ENCODE data around the gene HPCAL1. TPM values are rescaled to one million over a fixed set of nuclear protein-coding genes. Genes with fewer than 3 reads are reported as not detected.

HPCAL1 gene
- total and polyA plus RNA-seq, 7 experiments from 2014 or later, result 44.9 to 137 (median 89.2) TPM

DNA sequence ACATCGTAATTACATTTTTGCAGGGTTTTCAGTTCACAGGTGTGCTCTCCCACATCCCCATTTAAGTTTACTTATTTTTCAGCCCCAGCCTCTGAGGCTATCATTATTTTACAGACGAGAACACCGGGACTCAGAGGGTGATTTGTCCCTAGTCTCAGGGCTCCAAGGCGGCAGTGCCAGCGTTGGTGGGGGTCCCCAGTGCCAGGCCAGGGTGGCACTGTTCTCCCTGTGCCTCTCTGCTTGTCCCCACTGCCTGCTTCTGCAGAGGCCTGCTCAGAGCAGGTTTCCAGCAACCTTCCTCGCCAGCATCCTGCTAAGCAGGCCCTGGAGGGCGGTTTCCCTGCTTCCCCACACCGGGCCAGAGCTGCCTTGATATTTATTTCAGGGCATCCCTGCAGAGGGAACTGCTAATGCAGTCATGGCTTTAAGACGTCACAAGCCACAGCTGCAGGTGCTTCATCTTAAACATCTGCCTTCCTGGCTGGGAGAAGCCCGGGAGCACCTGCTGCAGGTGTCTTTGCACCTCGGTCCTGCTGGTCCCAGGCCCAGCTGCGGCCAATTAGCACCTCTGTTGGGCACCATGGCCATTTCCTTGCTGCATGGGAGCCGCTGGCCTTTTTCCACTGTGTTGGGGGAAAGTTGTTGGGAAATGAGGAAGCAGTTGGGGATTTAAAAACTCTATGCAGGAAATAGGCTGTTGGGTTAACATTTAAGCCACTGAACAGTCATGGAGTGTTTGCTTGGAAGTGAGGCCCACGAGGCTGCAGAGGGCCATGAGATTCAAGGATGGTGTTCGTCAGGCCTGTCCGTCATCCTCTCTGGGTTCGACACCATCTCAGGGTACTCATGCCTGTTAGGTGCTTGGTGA, 22.8 kb downstream of the HPCAL1 start:
- Mint-ChIP-seq H3K36me3 (peaks cover 4 to 25% (median 21%) of the 10 kb centered on the region in 5 donors), H3K27ac (peak overlapping the region in 8 of 9 donors; percentile 93 to 99 (median 98)), H3K4me1 (peaks cover 51 to 97% (median 88%) of the 10 kb centered on the region in 7 donors), H3K4me3 (peak overlapping the region in 9 of 10 donors; percentile 5 to 86 (median 51)), H3K27me3 (no peaks in the 10 kb centered on the region), H3K9me3 (peaks cover 0 to 3% (median 0%) of the 10 kb centered on the region in 11 donors)
- DNase-seq (no peak), ATAC-seq (no peak)
- H3K36me3 ChIP-seq (ENCODE audit: control insufficient read depth in 2 of 3, insufficient read depth in 3 of 3, low read length in 3 of 3), result no peaks in the 10 kb centered on the region
- H3K9me3 ChIP-seq (ENCODE audit: control insufficient read depth in 2 of 3, low read length in 3 of 3), result no peaks in the 10 kb centered on the region
- intact Hi-C loops (cut with micrococcal nuclease), result no loop called here
- no peak overlapping the region for H3K4me3 ChIP-seq (ENCODE audit: low read length)
- H3K27ac ChIP-seq (ENCODE audit: low read depth, low read length), result no peak overlapping the region
- H3K27me3 ChIP-seq (ENCODE audit: control insufficient read depth in 2 of 2, insufficient read depth in 2 of 2, low read length in 2 of 2), result no peaks in the 10 kb centered on the region
- CTCF ChIA-PET, result interaction anchor here (1.0 kb wide), 1 partner anchor 191 kb away, joined by 3 read pairs; no protein-coding TSS in a partner anchor
- POLR2A ChIA-PET, result interaction anchor here (3.0 kb wide), 1 partner anchor 17 kb away, joined by 18 read pairs; no protein-coding TSS in a partner anchor
- H3K4me1 ChIP-seq (ENCODE audit: control insufficient read depth in 2 of 2, insufficient read depth in 2 of 2, low read length in 2 of 2), result peaks cover 15 to 50% of the 10 kb centered on the region in 2 donors

DNA sequence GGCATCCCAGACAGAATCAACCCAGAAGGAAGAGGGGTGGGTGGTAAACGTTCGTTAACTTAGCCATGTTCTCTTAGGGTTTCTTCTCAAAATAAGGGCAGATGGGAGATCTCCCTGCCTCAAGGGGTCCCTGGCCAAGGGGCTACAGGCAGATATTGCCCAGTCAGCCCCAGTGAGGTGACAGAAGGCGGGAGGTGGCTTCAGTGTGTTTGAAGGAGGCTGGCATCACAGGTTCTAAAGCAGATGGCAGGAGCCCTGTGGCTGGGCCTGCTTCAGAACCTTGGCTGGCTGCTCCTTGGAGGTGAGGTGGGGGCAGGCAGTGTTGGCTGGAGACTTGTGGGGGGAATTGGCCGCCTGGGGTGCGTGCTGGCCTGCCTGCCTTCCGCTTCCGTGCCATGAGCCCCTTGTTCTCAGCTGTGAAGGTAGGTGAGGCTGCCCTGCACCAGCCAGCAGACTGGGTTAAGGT, 23.5 kb downstream of the HPCAL1 start:
- POLR2A ChIA-PET, result interaction anchor here (3.0 to 6.3 kb wide), 2 partner anchors 18 to 23 kb away, joined by 18 to 150 read pairs; partner anchors contain the start of gene HPCAL1
- Mint-ChIP-seq H3K9me3 (peaks cover 0 to 1% (median 0%) of the 10 kb centered on the region in 11 donors), H3K4me1 (peaks cover 55 to 97% (median 88%) of the 10 kb centered on the region in 7 donors), H3K27ac (peak overlapping the region in 8 of 9 donors; percentile 93 to 99 (median 98)), H3K36me3 (peaks cover 0 to 20% (median 19%) of the 10 kb centered on the region in 5 donors), H3K27me3 (no peaks in the 10 kb centered on the region), H3K4me3 (peak overlapping the region in 9 of 10 donors; percentile 5 to 86 (median 51))
- ATAC-seq (no peak), DNase-seq (no peak)
- H3K4me1 ChIP-seq (ENCODE audit: control insufficient read depth in 2 of 2, insufficient read depth in 2 of 2, low read length in 2 of 2), result peaks cover 17 to 54% of the 10 kb centered on the region in 2 donors
- peak overlapping the region; percentile 17 for H3K27ac ChIP-seq (ENCODE audit: low read depth, low read length)
- no peaks in the 10 kb centered on the region for H3K36me3 ChIP-seq (ENCODE audit: control insufficient read depth in 2 of 3, insufficient read depth in 3 of 3, low read length in 3 of 3)
- CTCF ChIA-PET, result interaction anchor here (1.0 to 7.3 kb wide), 3 partner anchors 22 to 191 kb away, joined by 3 to 93 read pairs (median 48); partner anchors contain the start of gene HPCAL1
- H3K27me3 ChIP-seq (ENCODE audit: control insufficient read depth in 2 of 2, insufficient read depth in 2 of 2, low read length in 2 of 2), result no peaks in the 10 kb centered on the region
- no peak overlapping the region for H3K4me3 ChIP-seq (ENCODE audit: low read length)
- intact Hi-C loops (cut with micrococcal nuclease), result no loop called here
- no peaks in the 10 kb centered on the region for H3K9me3 ChIP-seq (ENCODE audit: control insufficient read depth in 2 of 3, low read length in 3 of 3)

DNA sequence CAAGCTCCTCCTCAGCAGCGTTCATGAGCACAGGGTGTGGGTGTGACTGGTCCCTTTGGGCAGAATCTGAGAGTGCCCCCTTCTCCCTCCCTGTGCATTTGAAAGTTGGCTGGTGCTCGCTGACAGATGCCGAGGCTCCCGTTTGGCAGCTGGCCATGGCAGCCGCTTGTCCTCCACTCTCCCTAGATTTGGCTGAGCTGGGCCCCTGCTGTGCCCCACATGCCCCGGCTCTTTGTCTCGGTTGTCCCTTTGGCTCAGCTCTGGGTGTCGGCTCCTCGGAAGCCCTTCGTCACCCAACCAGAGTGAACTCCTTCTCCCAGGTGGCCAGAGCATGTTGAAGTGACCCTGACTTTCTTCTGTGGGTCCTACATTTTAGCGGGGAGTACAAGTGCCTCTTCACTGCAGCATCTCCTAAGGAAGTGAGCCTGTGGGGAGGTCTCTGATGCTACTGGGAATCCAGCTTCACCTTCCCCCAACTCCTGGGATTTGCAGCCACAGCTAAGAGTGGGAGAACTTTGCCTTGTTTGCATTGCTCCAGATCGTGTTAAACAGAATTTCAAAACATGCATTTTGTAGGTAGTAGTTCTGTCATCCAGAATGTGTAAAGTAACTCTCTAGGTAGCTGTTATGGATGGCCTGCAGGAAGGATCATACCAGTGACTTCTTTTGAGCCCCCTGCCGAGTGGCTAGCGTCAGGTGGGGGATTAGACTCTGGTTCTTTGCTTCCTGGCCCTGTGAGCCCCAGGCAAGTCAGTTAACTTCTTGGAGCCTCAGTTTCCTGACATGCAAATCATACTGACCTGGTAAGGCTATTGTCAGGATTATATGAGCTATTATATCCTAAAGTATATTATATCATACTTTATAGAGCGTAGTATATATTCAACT, 24.2 kb downstream of the HPCAL1 start:
- Mint-ChIP-seq H3K4me3 (peak overlapping the region in 6 of 10 donors; percentile 8 to 97 (median 58)), H3K4me1 (peaks cover 62 to 100% (median 90%) of the 10 kb centered on the region in 7 donors), H3K27me3 (no peaks in the 10 kb centered on the region), H3K36me3 (peaks cover 0 to 18% (median 11%) of the 10 kb centered on the region in 5 donors), H3K9me3 (peaks cover 0 to 1% (median 0%) of the 10 kb centered on the region in 11 donors), H3K27ac (peak overlapping the region in 8 of 9 donors; percentile 93 to 99 (median 98))
- Histone ChIP-seq H3K4me1 (ENCODE audit: control insufficient read depth in 2 of 2, insufficient read depth in 2 of 2, low read length in 2 of 2) (peaks cover 24 to 61% of the 10 kb centered on the region in 2 donors), H3K4me3 (ENCODE audit: low read length) (no peak overlapping the region), H3K9me3 (ENCODE audit: control insufficient read depth in 2 of 3, low read length in 3 of 3) (no peaks in the 10 kb centered on the region), H3K36me3 (ENCODE audit: control insufficient read depth in 2 of 3, insufficient read depth in 3 of 3, low read length in 3 of 3) (no peaks in the 10 kb centered on the region), H3K27me3 (ENCODE audit: control insufficient read depth in 2 of 2, insufficient read depth in 2 of 2, low read length in 2 of 2) (no peaks in the 10 kb centered on the region), H3K27ac (ENCODE audit: low read depth, low read length) (peak overlapping the region; percentile 64)
- ChIA-PET CTCF (interaction anchor here (0.6 to 7.3 kb wide), 4 partner anchors 13 to 185 kb away, joined by 3 to 93 read pairs (median 26); partner anchors contain the start of gene HPCAL1), POLR2A (interaction anchor here (3.0 to 6.5 kb wide), 3 partner anchors 19 to 54 kb away, joined by 18 to 150 read pairs (median 50); partner anchors contain the start of gene HPCAL1)
- ATAC-seq (no peak), DNase-seq (no peak)
- intact Hi-C loops (cut with micrococcal nuclease), result no loop called here

DNA sequence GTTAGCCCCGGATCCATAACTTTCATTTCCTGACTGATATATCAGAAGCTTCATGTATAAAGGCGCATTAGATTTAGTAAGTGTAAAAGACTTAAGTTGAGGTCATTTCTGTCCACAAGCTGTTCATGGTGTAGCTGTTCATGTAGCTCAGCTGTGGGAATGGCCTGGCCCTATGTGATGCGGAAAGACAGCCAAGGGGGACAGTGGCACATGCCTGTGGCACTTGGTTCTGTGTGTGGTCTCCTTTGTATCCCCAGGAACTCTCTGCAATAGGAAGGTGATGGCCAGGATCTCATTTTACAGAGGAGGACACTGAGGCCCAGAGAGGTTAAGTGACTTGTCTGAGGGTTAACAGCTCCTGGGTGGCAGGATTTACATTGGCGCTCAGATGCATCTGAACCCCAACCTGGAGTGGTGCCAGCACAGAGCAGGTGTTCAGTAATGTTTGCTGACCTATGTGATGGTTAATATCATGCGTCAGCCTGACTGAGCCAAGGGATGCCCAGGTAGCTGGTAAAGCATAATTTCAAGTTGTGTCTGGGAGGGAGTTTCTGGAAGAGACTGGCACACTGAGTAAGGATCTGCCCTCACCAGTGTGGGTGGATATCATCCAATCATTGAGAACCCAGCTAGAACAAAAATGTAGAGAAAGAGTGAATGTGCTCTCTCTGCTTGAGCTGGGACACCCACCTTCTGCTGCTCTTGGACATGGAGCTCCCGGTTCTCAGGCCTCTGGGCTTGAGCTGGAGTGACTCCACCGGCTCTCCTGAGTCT, 25.4 kb downstream of the HPCAL1 start:
- H3K27me3 ChIP-seq (ENCODE audit: control insufficient read depth in 2 of 2, insufficient read depth in 2 of 2, low read length in 2 of 2), result no peaks in the 10 kb centered on the region

DNA sequence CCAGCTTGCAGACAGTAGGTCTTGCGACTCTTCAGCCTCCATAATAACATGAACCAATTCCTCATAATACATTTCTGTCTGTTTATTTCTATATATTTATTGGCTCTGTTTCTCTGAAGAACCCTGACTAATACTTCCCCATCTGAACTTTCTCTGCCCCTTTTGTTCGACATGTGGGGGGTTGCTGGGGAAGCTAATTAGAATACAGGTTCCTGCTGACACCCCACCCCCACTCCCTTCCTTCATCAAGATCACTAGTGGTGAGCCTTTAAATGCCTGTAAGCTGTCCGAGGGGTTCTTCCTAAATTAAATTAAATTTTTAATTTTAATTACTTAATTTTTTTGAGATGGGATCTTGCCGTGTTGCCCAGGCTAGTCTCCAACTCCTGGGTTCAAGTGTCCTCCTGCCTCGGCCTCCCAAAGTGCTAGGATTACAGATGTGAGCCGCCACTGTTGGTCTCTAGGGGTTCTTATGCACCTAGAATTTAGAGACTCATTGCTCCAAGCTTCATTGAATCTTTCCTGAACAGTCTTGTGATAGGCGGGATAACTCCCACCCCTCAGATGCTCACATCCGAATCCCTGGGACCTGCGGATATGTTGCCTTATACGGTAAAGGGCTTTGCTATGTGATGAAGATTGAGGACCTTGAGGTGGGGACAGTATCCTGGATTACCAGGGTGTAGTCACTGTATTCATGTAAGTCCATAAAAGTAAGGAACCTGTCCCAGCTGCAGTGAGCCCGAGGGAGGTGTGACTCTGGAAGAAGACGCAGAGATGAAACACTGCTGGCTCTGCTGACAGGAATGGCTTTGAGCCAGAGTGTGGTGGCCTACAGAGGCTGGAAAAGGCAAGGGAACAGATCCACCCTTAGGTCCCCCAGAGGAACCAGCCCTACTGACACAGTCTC, 26.2 kb downstream of the HPCAL1 start:
- Histone ChIP-seq H3K4me1 (ENCODE audit: control insufficient read depth in 2 of 2, insufficient read depth in 2 of 2, low read length in 2 of 2) (peaks cover 32 to 81% of the 10 kb centered on the region in 2 donors), H3K36me3 (ENCODE audit: control insufficient read depth in 2 of 3, insufficient read depth in 3 of 3, low read length in 3 of 3) (no peaks in the 10 kb centered on the region), H3K4me3 (ENCODE audit: low read length) (peak overlapping the region; percentile 80), H3K9me3 (ENCODE audit: control insufficient read depth in 2 of 3, low read length in 3 of 3) (no peaks in the 10 kb centered on the region), H3K27ac (ENCODE audit: low read depth, low read length) (peak overlapping the region; percentile 82), H3K27me3 (ENCODE audit: control insufficient read depth in 2 of 2, insufficient read depth in 2 of 2, low read length in 2 of 2) (no peaks in the 10 kb centered on the region)
- no peaks in the 10 kb centered on the region for H3K27me3 Mint-ChIP-seq
- H3K4me1 Mint-ChIP-seq, result peaks cover 66 to 100% (median 96%) of the 10 kb centered on the region in 7 donors
- no peak for ATAC-seq
- H3K9me3 Mint-ChIP-seq, result no peaks in the 10 kb centered on the region
- CTCF ChIA-PET, result interaction anchor here (0.7 to 7.3 kb wide), 9 partner anchors 24 to 204 kb away, joined by 3 to 93 read pairs (median 5); partner anchors contain the start of gene HPCAL1
- POLR2A ChIA-PET, result interaction anchor here (1.0 to 6.5 kb wide), 9 partner anchors 9 to 194 kb away, joined by 3 to 150 read pairs (median 14); partner anchors contain the start of genes HPCAL1 and ODC1
- intact Hi-C loops (cut with micrococcal nuclease), result no loop called here
- peak overlapping the region; percentile 85 to 97 (median 94) for H3K4me3 Mint-ChIP-seq
- H3K36me3 Mint-ChIP-seq, result peaks cover 0 to 17% (median 0%) of the 10 kb centered on the region in 5 donors
- DNase-seq, result no peak
- H3K27ac Mint-ChIP-seq, result peak overlapping the region; percentile 92 to 99 (median 98)

More for the DNA sequence above, 25.4 kb downstream of the HPCAL1 start:
- Histone ChIP-seq H3K27ac (ENCODE audit: low read depth, low read length) (peak overlapping the region; percentile 64), H3K36me3 (ENCODE audit: control insufficient read depth in 2 of 3, insufficient read depth in 3 of 3, low read length in 3 of 3) (no peaks in the 10 kb centered on the region), H3K4me1 (ENCODE audit: control insufficient read depth in 2 of 2, insufficient read depth in 2 of 2, low read length in 2 of 2) (peaks cover 32 to 73% of the 10 kb centered on the region in 2 donors), H3K4me3 (ENCODE audit: low read length) (no peak overlapping the region), H3K9me3 (ENCODE audit: control insufficient read depth in 2 of 3, low read length in 3 of 3) (no peaks in the 10 kb centered on the region)
- Mint-ChIP-seq H3K36me3 (peaks cover 0 to 21% (median 2%) of the 10 kb centered on the region in 5 donors), H3K4me1 (peaks cover 72 to 100% (median 96%) of the 10 kb centered on the region in 7 donors), H3K27me3 (no peaks in the 10 kb centered on the region), H3K9me3 (peaks cover 0 to under 1% (median 0%) of the 10 kb centered on the region in 11 donors), H3K27ac (peak overlapping the region; percentile 5 to 99 (median 98)), H3K4me3 (peak overlapping the region in 8 of 10 donors; percentile 22 to 97 (median 61))
- DNase-seq (no peak), ATAC-seq (no peak)
- ChIA-PET CTCF (interaction anchor here (0.6 to 7.3 kb wide), 9 partner anchors 12 to 203 kb away, joined by 3 to 93 read pairs (median 5); partner anchors contain the start of gene HPCAL1), POLR2A (interaction anchor here (1.9 to 6.5 kb wide), 5 partner anchors 8 to 80 kb away, joined by 14 to 150 read pairs (median 20); partner anchors contain the start of gene HPCAL1)
- intact Hi-C loops (cut with micrococcal nuclease), result no loop called here
